ENCODE measurements around the gene LRRFIP1. TPM values are rescaled to one million over a fixed set of nuclear protein-coding genes. Genes with fewer than 3 reads are reported as not detected.

LRRFIP1 gene, protein sequence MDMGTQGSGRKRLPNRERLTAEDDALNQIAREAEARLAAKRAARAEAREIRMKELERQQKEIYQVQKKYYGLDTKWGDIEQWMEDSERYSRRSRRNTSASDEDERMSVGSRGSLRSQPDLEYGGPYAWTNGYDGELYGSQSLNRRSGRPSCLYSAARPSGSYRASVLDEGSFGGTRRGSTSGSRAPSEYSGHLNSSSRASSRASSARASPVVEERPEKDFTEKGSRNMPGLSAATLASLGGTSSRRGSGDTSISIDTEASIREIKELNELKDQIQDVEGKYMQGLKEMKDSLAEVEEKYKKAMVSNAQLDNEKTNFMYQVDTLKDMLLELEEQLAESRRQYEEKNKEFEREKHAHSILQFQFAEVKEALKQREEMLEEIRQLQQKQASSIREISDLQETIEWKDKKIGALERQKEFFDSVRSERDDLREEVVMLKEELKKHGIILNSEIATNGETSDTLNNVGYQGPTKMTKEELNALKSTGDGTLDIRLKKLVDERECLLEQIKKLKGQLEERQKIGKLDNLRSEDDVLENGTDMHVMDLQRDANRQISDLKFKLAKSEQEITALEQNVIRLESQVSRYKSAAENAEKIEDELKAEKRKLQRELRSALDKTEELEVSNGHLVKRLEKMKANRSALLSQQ
- total RNA-seq, result 77.5 TPM
- polyA plus RNA-seq, result 120 TPM

- no peak within 1 kb of the TSS for H3K27ac ChIP-seq (ENCODE audit: low read depth)
- peak within 1 kb of the TSS; percentile 63 for H3K4me3 ChIP-seq (ENCODE audit: low read depth, low read length)
- H3K4me1 ChIP-seq (ENCODE audit: insufficient read depth), result no peaks in the 10 kb centered on the region
- no peak for DNase-seq (ENCODE audit: extremely low spot score)
- no peaks in the 10 kb centered on the region for H3K36me3 ChIP-seq (ENCODE audit: insufficient read depth)
- under 1% methylated on average over 113 of the region's 114 CpGs for WGBS
Observed at GRCh38 chr2:237627441-237628246, at the start of gene LRRFIP1. Gene LRRFIP1, plus strand, starts transcription at chr2:237627587. Its CDS starts 58 bp downstream, at chr2:237627645.

- Histone ChIP-seq H3K36me3 (ENCODE audit: insufficient read depth) (no peaks in the 10 kb centered on the region), H3K4me1 (ENCODE audit: insufficient read depth) (no peaks in the 10 kb centered on the region), H3K4me3 (ENCODE audit: low read depth, low read length) (no peak overlapping the region), H3K27ac (ENCODE audit: low read depth) (no peak overlapping the region)
- 94% methylated on average over 26 of the region's 26 CpGs for WGBS
- DNase-seq (ENCODE audit: extremely low spot score), result no peak
Observed at GRCh38 chr2:237577956-237578870, 49.2 kb upstream of the LRRFIP1 start.

DNA sequence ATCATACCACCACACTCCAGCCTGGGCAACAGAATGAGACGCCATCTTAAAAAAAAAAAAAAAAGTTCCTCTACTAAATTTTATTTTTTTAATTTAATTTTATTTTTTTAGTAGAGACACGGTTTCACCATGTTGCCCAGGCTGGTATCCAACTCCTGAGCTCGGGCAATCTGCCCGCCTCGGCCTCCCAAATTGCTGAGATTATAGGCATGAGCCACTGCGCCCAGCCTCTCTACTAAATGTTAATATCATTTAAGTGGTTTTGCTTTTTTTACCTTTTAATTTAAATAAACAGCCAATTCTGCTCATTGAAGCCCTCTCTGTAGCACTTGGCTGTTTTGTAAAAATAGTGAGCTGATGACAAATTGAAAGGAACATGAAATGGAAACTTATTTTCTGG lies 46.1 kb upstream of the LRRFIP1 start:
- no peaks in the 10 kb centered on the region for H3K36me3 ChIP-seq (ENCODE audit: insufficient read depth)
- WGBS, result 90% methylated on average over 6 of the region's 6 CpGs
- H3K27ac ChIP-seq (ENCODE audit: low read depth), result no peak overlapping the region
- DNase-seq (ENCODE audit: extremely low spot score), result no peak
- no peak overlapping the region for H3K4me3 ChIP-seq (ENCODE audit: low read depth, low read length)
- H3K4me1 ChIP-seq (ENCODE audit: insufficient read depth), result no peaks in the 10 kb centered on the region

DNA sequence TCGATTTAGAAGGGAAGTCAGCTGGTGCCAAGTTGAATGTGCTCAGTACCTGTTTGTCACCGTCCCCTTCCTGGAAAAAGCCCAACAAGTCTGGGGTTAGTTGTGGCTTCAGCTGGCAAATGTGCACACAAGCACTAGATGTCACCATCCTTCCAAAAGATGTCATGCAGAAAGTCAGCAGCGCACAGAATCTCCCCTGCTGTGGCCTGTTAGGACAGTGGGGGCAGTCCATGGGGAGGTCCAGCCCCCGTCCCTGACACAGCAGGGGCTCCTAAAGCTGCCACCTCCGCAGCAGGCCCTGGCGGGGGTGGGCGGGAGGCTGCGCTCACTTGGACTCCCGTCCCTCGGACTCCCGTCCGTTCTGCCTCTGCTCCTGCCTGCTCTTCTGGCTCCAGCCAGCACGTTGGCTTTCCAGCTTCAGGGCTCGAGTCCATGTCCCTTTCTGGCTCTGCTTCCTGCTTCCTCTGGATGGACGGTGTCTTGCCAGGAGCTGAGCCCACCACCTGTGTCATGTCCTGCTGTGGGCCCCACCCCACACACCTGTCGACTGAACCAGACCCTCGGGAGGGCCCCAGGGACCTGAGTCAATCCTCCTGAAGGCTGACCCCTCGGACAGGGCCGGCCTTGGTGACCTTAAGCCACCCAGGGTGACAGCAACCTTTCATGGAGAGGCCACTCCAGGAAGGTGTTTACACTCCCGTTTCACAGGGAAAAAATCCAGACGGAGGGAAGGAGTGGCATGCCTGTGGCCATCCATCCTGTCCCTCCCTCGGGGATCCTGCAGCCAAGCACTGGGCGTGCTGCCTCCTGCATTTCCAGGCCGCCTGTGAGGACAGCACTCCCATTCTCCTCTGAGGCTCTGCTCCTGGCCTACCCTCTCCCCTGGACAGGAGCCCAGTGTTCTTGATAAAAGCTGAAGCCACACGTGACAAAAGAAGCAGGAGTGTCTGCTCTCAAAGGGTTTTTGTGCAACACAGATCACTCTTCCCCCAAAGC lies 45.3 kb upstream of the LRRFIP1 start:
- no peak overlapping the region for H3K27ac ChIP-seq (ENCODE audit: low read depth)
- no peaks in the 10 kb centered on the region for H3K4me1 ChIP-seq (ENCODE audit: insufficient read depth)
- H3K36me3 ChIP-seq (ENCODE audit: insufficient read depth), result no peaks in the 10 kb centered on the region
- DNase-seq (ENCODE audit: extremely low spot score), result peak; percentile 41
- H3K4me3 ChIP-seq (ENCODE audit: low read depth, low read length), result no peak overlapping the region
- whole genome bisulfite sequencing, result 25% methylated on average over 25 of the region's 25 CpGs

GRCh38 chr2:237583385-237584295 lies 43.7 kb upstream of the LRRFIP1 start:
- Histone ChIP-seq H3K36me3 (ENCODE audit: insufficient read depth) (no peaks in the 10 kb centered on the region), H3K4me3 (ENCODE audit: low read depth, low read length) (no peak overlapping the region), H3K4me1 (ENCODE audit: insufficient read depth) (no peaks in the 10 kb centered on the region), H3K27ac (ENCODE audit: low read depth) (no peak overlapping the region)
- DNase-seq (ENCODE audit: extremely low spot score), result no peak
- WGBS, result 86% methylated on average over 19 of the region's 19 CpGs

GRCh38 chr2:237585590-237586221 lies 41.7 kb upstream of the LRRFIP1 start:
- no peak for DNase-seq (ENCODE audit: extremely low spot score)
- Histone ChIP-seq H3K27ac (ENCODE audit: low read depth) (no peak overlapping the region), H3K36me3 (ENCODE audit: insufficient read depth) (no peaks in the 10 kb centered on the region), H3K4me1 (ENCODE audit: insufficient read depth) (no peaks in the 10 kb centered on the region), H3K4me3 (ENCODE audit: low read depth, low read length) (no peak overlapping the region)
- 89% methylated on average over 15 of the region's 15 CpGs for WGBS

DNA sequence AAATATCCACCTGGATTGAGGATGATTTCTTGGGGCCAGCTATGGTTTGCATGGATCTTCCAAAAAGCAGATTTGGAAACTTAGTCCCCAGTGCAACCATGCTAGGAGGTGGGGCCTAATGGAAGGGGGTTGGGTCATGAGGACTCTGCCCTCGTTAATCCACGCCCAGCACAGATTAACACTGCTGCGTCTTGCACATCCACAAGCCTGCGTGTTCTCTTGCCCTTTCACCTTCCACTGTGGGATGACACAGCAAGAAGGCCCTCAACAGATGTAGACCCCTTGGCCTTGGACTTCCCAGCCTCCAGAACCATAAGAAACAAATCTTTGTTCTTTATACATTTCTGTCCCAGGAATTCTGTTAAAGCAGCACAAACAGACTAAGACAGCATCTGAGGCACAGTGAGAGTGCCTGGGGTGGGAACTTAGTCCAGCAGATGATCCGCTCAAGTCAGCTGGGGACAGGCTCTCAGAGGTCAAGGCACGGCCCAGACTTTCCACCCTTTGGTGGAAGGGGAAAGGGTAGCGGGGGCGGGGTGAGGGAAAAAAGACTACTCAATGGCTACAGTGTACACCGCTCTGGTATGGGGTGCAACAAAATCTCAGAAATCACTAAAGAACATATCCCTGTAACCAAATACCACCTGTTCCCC lies 39.2 kb upstream of the LRRFIP1 start:
- Histone ChIP-seq H3K4me3 (ENCODE audit: low read depth, low read length) (no peak overlapping the region), H3K4me1 (ENCODE audit: insufficient read depth) (no peaks in the 10 kb centered on the region), H3K36me3 (ENCODE audit: insufficient read depth) (no peaks in the 10 kb centered on the region), H3K27ac (ENCODE audit: low read depth) (no peak overlapping the region)
- DNase-seq (ENCODE audit: extremely low spot score), result no peak
- WGBS, result 90% methylated on average over 9 of the region's 9 CpGs

DNA sequence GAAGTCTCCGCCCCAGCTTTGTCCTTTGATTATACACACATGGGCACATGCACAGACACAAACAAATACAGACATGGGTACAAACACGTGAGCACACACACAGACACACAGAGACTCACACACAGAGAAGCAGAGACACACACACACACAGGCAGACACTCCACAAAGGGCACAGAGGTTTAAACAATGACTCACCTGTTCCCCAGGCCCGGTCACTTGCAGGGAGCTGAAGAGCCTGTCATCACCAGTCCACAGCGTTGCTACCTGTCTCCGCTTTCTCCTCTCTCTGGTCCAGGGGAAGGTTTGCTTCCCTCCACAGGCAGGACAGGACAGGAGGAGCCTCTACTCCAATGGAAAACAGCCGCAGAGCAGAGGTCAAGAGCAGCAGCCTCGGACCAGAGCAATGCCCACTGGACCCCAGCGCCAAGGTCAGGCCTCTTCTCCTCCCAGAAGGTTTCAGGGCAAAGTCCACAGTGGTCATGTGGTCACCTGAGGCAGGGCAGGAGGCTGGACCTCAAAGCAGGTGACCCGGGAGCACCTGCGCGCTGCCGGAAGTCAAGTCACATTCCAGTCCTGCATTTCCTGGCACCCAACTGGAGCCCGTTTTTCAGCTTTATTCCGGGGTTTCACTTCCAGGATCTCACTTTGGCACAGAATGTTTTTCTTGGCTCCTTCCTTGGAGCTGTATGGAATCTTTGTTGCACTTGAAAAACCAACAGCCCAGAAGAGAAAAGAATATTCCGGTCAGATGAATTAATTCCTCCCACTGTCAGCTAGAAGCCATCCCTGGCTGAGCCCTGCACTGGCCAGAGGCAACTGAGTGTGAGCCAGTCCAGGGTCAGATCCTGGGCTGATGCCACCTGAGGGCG lies 36.9 kb upstream of the LRRFIP1 start, which contains the start of gene RAB17:
Gene RAB17 (minus strand): TSS at position 463 of the 869 bp plus-strand sequence. CDS start 4,580 bp downstream, outside the sequence.
- no peak for DNase-seq (ENCODE audit: extremely low spot score)
- no peaks in the 10 kb centered on the region for H3K36me3 ChIP-seq (ENCODE audit: insufficient read depth)
- H3K4me3 ChIP-seq (ENCODE audit: low read depth, low read length), result no peak within 1 kb of the TSS
- no peak within 1 kb of the TSS for H3K27ac ChIP-seq (ENCODE audit: low read depth)
- no peaks in the 10 kb centered on the region for H3K4me1 ChIP-seq (ENCODE audit: insufficient read depth)
- 73% methylated on average over 16 of the region's 16 CpGs for WGBS

DNA sequence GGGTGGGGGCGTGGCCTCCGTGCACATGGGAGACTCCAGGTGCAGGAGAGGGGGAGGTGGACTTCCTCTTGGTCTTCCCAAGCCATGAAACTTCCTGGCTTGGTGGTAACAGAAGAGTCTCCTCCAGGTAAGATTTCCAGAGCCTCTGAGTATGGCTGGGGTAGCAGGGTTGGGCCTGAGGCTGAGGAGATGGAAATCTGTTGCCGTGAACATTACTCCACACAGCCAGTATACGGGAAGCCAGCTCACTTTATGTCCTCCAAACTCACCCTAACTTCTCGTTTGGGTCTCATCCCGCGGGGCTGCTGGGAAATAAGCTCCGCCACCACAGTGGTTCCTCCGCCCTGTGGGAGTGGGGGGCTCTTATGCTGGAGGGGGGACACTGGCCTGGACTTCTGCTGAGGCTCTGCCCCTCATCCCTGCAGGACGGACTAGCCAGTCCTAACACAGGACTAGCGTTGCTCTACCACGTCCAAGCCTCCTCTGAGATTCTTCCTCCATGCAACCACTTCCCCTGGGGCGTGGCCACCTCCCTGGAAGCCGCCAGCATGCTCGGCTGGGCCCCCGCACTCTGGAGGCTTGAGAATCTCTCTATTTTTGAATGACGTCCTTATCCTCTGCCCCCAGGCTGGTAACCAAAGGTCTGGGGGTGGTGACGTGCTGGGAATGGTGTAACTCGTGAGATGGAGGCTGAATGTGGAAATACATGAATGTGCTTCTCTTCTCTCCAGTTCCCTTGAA lies 36.1 kb upstream of the LRRFIP1 start:
- WGBS, result 71% methylated on average over 19 of the region's 19 CpGs
- no peaks in the 10 kb centered on the region for H3K4me1 ChIP-seq (ENCODE audit: insufficient read depth)
- no peak overlapping the region for H3K27ac ChIP-seq (ENCODE audit: low read depth)
- H3K36me3 ChIP-seq (ENCODE audit: insufficient read depth), result no peaks in the 10 kb centered on the region
- DNase-seq (ENCODE audit: extremely low spot score), result no peak
- H3K4me3 ChIP-seq (ENCODE audit: low read depth, low read length), result no peak overlapping the region
